Bronchial epithelial cell (primary cell): ENCODE measurements around the gene SGSM1. TPM values are rescaled to one million over a fixed set of nuclear protein-coding genes. Genes with fewer than 3 reads are reported as not detected.
"Not testable (repeated sequence)": the region's sequence is repeated elsewhere in the genome, so short reads cannot be mapped to it uniquely, and the experiment has no call there.

Experiments
- DNase-seq: peaks from one replicate; pipeline ENCODE4 v3.0.0-alpha.2; 2010; ENCODE audit warnings: low read depth
- FAIRE-seq: peaks from 2 replicates; lab custom pipeline; 2011; peaks lifted over from hg19 to GRCh38; lab: Jason Lieb, UNC
- H3K27me3 ChIP-seq: 2 replicates; pipeline ENCODE4 v1.5.1; 2011; ENCODE audit warnings: low read length; ENCODE audit not compliant: control insufficient read depth, insufficient read depth
- H3K36me3 ChIP-seq: 2 replicates; pipeline ENCODE4 v1.5.1; 2011; ENCODE audit warnings: low read length; ENCODE audit not compliant: control insufficient read depth, insufficient read depth
- H3K4me3 ChIP-seq: 2 replicates; pipeline ENCODE4 v1.5.1; 2011; ENCODE audit warnings: mild to moderate bottlenecking, low read depth, low read length, control low read depth
- total RNA-seq: library from RNA; depleted of rRNA; stranded (reverse); fragments of >200 nt; gene quantifications from 2 replicates; pipeline ENCODE4 v1.2.1, GENCODE V29; 2014
- TF ChIP-seq, protein P1 (sequence below): IDR thresholded peaks from 2 replicates; pipeline ENCODE4 v1.5.1; 2011; ENCODE audit warnings: mild to moderate bottlenecking, moderate library complexity, low read length, control low read depth, inconsistent platforms; ENCODE audit not compliant: insufficient read depth, severe bottlenecking

The SGSM1 gene
- total RNA-seq, 1 donor from 2014 or later, result not detected

DNA sequence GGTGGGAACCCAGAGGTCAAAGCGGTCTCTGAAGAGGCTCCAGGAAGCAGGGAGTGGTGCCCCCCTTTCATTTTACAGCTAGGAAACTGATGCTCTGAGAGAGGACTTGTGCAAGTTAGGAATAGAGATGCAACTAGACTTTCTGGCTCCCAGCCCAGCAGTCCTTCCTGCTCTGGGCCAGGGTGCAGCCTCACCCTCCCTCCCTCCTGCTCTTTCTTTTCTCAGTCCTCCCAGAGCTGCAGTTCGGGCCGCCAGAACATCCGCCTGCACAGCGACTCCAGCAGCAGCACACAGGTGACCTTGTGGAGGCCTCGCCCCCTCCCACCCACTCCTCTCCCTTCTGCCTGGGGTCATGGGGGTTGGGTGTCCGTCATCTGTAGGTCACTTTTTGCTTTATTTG lies 89.0 kb downstream of the SGSM1 start:
- H3K36me3 ChIP-seq, result no peaks in the 10 kb centered on the region
- no peaks in the 10 kb centered on the region for H3K27me3 ChIP-seq
- FAIRE-seq (no peak), DNase-seq (peak; percentile 55)
- TF ChIP-seq, protein P1, sequence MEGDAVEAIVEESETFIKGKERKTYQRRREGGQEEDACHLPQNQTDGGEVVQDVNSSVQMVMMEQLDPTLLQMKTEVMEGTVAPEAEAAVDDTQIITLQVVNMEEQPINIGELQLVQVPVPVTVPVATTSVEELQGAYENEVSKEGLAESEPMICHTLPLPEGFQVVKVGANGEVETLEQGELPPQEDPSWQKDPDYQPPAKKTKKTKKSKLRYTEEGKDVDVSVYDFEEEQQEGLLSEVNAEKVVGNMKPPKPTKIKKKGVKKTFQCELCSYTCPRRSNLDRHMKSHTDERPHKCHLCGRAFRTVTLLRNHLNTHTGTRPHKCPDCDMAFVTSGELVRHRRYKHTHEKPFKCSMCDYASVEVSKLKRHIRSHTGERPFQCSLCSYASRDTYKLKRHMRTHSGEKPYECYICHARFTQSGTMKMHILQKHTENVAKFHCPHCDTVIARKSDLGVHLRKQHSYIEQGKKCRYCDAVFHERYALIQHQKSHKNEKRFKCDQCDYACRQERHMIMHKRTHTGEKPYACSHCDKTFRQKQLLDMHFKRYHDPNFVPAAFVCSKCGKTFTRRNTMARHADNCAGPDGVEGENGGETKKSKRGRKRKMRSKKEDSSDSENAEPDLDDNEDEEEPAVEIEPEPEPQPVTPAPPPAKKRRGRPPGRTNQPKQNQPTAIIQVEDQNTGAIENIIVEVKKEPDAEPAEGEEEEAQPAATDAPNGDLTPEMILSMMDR, result no peak
- no peak overlapping the region for H3K4me3 ChIP-seq

DNA sequence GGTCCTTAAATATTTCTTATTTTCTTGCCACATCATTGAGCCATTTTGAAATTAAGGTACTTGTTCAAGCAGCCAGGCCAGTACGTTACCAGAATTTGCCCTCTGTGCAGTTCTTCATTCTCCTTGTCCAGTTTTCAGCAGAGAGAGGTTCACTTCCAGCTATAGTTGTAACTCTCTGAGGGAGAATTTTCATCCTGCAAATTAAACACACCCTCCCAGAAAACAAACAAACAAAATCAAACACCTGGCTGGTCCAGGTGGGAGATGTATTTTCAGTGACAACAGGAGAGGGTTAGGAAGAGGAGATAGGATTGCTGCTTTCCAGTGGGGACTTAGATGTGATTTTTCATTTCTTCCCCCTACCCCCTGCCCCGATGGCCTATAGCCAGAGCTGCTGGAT lies 95.4 kb downstream of the SGSM1 start:
- Histone ChIP-seq H3K4me3 (no peak overlapping the region), H3K27me3 (no peaks in the 10 kb centered on the region), H3K36me3 (no peaks in the 10 kb centered on the region)
- DNase-seq (no peak), FAIRE-seq (no peak)
- TF ChIP-seq, protein P1, result no peak

DNA sequence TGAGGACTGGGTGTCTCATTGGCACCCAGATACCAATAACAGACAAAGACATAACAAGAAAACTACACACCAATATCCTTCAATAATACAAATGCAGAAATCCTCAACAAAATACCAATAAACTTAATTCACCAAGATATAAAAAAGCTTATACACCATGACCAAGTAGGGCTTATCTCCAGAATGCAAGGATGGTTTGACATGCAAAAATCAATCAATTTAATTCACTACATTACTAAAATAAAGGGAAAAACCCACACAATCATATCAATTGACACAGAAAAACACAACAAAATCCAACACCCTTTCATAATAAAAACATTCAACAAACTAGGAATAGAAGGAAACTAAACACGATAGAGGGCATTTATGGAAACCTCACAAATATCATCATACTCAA lies 99.9 kb downstream of the SGSM1 start:
- TF ChIP-seq, protein P1, result no peak
- Histone ChIP-seq H3K4me3 (no peak overlapping the region), H3K36me3 (no peaks in the 10 kb centered on the region), H3K27me3 (no peaks in the 10 kb centered on the region)
- DNase-seq, result no peak
- FAIRE-seq, result no peak

DNA sequence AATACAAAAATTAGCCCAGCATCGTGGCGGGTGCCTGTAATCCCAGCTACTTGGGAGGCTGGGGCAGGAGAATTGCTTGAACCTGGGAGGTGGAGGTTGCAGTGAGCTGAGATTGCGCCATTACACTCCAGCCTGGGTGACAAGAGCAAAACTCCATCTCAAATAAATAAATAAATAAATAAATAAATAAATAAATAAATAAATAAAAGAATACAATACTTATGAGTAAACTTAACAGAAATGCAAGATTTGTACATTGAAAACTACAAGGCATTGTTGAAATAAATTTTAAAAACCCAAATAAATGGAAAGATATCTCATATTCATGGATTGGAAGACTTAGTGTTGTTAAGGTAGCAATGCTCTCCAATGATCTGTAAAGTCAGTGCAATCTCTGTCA lies 101.1 kb downstream of the SGSM1 start:
- H3K36me3 ChIP-seq, H3K4me3 ChIP-seq, H3K27me3 ChIP-seq, FAIRE-seq, DNase-seq: not testable (repeated sequence)

DNA sequence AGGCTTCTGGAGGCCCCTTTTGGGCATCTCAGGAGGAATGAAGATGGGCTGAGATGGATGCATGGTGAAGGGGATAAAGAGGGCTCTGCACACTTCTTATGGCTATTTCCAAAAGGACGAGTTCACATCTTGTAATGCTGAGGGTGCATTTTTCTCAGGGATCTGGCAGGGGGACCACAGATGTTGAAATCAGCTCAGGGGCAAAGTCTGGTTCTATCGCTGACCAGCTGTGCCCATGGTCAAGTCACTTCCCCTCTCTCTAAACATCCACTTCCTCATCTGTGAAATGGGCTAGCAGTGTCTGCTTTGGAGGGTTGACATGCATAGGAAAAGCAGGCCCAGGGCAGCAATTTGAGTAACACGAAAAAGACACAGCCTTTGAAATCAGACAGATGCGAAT lies 114.0 kb downstream of the SGSM1 start:
- TF ChIP-seq, protein P1, result no peak
- FAIRE-seq, result no peak
- no peaks in the 10 kb centered on the region for H3K36me3 ChIP-seq
- no peaks in the 10 kb centered on the region for H3K27me3 ChIP-seq
- DNase-seq, result no peak
- H3K4me3 ChIP-seq, result no peak overlapping the region

DNA sequence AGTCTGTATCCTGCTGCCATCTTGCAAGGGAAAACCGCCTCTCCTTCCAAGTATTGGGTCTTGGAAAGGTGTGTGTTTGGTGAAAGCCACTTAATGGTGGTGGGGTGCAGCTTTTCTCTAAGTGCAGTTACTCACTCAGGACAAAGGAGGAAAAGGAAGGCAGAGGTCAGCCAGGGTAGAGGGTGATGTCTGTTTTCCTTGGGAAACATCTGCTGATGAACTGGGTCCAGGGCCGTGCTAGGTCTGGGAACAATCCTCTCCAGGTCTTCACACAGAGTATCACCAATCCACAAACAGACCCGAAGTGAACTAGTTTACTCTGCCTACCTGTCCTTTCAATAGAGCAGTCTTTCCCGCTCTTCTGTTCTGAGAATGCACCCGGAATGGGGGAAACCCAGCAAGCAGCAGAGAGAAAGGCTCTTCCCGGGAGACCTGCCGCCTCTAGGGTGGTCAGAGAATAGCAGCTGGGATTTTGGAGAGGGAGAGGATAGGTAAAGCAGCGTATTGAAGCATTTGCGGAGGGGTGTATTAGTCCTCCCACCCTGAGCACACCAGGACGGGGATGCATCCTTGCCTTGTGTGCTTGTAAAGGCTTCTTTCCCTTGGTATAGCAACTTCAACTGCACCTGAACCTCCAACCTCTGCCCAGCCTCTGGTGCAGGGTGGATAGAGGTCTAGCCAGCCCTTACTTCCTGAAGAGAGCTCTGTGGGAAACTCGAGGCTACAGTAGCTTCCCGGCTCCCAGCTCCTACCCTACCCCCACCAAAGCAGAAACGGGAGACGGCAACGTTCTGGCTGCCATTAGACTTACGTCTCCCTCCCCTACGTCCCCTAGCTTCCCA lies 119.8 kb downstream of the SGSM1 start:
- TF ChIP-seq, protein P1, result no peak
- Histone ChIP-seq H3K27me3 (no peaks in the 10 kb centered on the region), H3K36me3 (no peaks in the 10 kb centered on the region), H3K4me3 (no peak overlapping the region)
- DNase-seq, result no peak
- peak; percentile 83 for FAIRE-seq
